GM15510 (cell line): ENCODE data around the gene HNRNPH2.

ENCODE experiments used
- POLR2A ChIP-seq: IDR thresholded peaks from 3 replicates; pipeline ENCODE4 v1.6.1; 2011; ENCODE audit warnings: borderline replicate concordance; ENCODE audit not compliant: insufficient read length; ENCODE audit errors: extremely low read depth

HNRNPH2 gene, protein sequence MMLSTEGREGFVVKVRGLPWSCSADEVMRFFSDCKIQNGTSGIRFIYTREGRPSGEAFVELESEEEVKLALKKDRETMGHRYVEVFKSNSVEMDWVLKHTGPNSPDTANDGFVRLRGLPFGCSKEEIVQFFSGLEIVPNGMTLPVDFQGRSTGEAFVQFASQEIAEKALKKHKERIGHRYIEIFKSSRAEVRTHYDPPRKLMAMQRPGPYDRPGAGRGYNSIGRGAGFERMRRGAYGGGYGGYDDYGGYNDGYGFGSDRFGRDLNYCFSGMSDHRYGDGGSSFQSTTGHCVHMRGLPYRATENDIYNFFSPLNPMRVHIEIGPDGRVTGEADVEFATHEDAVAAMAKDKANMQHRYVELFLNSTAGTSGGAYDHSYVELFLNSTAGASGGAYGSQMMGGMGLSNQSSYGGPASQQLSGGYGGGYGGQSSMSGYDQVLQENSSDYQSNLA

DNA sequence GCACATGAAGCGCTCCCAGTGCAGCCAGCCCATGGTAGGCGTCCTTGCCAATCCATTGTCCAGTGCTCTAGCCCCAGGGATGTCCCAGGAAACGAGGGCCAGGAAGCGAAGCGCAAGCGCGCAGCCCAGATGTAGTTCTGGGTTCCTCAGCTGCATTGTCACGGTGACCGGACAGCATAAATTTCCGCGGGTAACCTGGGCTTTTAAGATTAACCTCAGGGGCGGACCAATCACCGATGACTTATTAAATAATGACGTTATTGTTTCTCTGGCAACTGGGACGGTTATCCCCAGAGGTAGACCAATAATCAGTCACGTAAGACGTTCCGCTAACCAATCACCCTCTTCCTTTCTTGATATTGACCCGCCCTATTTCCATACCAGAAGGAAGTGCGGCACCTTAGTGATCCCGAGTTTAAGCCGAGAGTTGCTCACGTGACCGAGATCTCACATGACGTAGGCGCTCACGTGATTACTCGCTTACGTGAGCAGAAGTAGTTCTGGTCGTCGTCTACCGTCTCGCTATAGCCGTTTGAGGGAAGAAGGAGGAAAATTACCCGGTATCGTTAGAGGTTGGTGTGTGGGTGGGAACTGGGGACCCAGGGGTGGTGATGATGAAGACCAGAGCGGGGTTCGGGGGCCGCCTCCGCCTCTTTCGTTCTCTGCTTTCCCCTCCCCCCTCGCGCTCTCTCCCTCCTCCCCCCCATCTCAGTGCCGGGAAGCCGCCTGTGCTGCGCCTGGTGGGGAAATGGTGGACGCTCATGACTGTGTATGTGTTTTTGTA, at the start of gene HNRNPH2, which contains the start of gene GLA:
Gene HNRNPH2 (plus strand): TSS at position 475 of the 784 bp plus-strand sequence. CDS start 3,767 bp downstream, outside the sequence.
Gene GLA (minus strand): TSS at position 178 of the 784 bp plus-strand sequence. CDS start 22 bp downstream, at position 156.
- peak; percentile 59 for TF ChIP-seq POLR2A

DNA sequence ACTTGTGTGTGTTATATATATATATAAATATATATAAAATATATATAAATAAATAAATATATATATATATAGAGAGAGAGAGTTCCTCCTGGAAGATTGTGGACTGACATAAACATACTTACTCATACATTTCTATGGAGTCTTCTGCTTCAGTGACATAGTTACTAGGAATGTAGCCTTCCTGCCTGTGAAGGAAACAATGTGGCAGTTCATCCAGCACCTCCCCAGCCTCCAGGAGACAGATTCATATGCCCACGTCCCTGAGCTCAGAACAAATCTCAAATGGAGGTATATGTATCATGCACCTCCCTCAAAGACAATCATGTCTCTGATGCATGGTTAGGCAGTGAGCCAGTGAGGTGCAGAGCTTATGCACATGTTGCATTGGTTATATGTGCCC, 48.1 kb upstream of the HNRNPH2 start:
- TF ChIP-seq POLR2A = no peak

DNA sequence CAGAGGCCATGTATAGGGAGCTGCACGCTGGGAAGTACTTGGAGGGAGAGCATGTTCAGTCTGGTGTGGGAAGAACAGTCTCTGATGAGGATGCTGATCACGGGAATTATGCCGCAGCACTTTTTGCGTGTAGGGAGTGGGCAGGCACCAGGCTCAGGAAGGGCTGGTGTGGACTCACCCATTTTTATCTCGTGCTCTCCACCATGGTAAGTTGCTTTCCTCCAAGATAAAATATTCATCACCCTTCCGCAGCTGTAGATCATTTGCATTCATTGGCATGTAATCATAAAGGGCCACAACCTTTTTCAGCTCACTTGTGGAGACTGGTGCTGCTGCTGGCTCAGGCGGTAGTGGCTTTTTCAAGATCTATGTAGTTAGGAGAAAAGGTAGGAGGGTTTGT, 47.6 kb upstream of the HNRNPH2 start:
- TF ChIP-seq POLR2A = no peak

DNA sequence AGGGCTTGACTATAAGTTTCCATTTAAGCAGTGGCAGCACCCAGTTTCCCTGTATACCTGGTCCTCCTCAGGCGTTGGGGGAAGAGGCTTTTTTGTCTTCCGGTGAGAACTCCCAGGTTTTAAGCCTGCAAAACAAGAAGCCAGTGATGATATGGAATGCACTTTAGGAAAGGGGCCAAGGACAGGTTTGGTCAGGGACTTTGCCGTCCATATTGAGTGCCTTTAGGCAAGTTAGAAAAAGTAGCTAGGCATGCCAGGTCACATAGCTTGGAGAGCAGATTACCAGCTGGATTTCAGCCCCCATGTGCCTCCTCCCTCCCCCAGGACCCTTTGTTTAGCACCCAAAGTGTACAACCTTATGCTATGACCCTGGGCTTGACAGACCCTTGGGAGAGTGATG, 45.9 kb upstream of the HNRNPH2 start:
- no peak for TF ChIP-seq POLR2A

DNA sequence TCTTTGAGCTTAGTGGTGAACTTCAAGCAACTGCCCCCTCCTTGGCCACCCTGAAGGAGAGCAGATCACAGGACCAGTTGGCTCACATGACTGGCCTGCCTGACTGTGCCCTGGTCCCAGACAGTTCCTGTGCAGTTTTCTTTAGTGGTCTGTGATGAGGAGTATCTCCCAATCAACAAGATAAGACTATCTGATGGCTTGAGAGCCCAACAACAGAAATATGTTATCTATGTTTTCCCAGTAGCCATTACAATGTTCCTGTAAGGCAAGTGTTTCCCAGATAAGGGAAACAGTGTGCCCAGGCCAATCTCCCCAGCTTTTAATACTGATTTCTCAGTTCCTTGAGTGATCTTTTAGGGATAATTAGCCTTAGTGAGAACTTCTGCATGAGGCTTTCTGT, 45.3 kb upstream of the HNRNPH2 start:
- no peak for TF ChIP-seq POLR2A

DNA sequence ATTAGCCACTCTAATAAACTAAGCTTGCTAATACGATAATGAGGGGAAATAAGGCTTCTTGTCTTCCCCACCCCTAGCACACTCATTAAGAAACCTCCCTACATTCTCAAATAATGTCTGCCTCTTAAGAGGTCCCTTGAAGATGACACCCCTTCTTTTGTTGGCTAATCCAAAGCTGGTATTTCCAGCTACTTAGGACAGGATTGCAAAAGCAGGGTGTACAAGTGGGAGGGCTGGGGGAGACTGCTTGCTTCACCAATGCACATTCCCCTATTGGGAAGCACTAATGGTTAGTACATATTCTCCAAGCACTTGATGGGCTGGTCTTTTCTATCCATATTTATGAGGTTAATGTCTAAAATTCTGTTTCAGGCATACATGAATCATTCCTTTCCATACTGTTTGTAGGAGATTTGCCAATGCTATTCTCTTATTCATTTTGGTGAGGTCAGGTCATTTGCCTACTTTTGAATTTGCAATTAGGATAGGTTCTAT, 42.7 kb upstream of the HNRNPH2 start:
- no peak for TF ChIP-seq POLR2A

DNA sequence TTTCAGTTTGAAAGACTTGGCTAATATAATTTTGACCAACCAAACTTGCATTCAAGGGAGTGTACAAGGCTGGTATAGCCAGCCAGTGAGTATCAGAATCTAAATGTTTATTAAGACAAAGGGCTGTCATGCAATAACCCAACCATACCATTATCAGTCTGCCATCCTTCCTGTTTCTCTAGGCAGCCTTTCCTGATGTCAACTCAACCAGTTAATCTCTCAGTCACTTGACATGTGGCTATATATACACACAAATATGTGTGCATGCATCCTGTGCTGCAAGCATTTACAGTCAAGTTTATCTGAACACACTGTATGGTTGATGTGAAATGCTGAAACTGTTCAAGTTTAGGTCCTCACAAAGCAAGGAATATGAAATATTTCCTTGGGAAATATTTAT, 39.2 kb upstream of the HNRNPH2 start:
- no peak for TF ChIP-seq POLR2A

DNA sequence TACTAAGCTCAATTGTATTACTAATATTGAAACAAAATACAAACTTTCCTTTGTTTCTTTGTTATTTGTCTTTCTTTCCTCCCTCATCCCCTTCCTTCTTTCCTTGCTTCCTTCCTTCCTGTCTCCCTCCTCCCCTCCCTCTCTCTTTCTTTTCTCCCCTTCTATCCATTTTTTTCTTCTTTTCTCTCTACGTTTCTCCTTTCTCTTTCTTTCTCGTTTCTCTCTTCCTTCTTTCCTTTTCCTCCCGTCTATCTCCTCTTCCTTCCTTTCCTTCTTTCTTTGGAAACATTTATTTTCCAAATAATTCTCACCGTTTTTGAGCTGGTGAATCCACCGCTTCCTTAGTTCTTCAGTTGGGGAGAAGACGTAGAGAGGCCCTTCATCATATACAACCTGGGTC, 38.3 kb upstream of the HNRNPH2 start:
- TF ChIP-seq POLR2A = no peak

DNA sequence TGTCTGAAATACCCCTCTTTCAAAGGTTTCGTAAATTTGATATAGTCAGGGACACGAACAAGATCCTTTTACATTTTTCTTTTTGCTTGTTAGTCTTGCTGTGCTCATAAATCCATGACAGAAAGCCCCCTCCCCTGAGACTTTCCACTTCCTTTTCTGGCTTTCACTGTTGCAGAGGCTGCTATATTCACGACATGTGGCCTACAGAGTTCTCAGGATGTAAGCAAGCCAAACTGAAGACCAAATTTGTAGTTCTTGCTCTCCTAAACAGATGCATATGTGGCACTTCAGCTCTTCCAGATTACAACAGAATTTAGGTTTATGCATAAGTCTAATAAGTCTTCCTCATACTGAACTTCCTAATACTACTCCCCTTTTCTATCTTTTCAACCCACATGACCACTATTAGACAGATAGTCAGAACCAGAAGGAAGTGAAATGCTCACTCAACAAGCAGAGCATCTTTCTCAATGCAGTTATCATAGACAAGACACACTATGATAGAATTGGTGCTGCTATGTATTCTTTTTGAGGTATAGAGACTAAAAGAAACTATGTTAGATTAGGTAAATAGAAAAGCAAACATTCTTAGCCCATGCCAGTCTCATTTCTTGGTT, 37.0 kb upstream of the HNRNPH2 start:
- no peak for TF ChIP-seq POLR2A

DNA sequence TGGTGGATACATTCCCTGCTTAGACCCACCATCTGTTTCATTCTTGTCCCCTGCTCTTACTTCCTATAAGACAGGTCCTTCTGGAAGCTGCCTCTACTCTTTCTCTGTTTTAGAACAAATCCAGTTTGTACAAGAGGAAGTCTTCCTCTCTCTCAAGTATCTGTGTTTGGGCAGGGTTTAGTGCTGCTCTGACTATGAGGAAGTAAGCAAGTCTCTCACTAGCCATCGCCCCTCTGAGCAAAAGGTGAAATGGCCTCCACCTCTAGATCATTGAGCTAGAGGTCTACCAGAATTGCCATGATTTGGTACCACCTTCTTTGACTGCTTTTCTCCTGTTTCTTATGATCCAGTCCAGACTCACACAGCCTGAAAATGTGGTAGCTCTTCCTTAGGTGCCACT, 30.5 kb upstream of the HNRNPH2 start:
- TF ChIP-seq POLR2A = no peak

DNA sequence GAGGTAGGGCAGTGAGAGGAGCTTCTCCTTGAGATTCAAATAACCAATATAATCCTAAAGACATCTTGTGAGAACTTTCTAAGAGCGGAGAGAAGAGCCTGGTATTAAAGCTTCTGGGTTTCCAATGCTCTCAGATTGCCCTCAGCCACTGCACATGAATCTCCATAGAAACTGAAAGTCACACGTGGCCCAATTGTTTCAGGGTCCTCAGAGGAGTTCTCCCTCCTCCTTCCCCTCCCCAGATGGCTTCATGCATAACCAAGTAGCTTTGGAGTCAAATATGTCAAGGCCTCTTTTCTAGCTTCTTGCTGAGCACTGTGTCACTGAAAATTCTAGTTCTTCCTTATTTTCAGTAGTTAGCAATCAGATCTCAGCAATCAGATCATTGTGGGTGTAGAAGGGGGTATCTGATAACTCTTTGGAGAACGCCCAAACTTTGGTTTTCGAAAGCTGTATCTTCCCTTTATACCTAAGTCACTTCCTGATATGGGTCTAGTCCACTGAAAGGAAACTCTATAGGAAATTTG, 24.3 kb upstream of the HNRNPH2 start:
- TF ChIP-seq POLR2A = no peak

DNA sequence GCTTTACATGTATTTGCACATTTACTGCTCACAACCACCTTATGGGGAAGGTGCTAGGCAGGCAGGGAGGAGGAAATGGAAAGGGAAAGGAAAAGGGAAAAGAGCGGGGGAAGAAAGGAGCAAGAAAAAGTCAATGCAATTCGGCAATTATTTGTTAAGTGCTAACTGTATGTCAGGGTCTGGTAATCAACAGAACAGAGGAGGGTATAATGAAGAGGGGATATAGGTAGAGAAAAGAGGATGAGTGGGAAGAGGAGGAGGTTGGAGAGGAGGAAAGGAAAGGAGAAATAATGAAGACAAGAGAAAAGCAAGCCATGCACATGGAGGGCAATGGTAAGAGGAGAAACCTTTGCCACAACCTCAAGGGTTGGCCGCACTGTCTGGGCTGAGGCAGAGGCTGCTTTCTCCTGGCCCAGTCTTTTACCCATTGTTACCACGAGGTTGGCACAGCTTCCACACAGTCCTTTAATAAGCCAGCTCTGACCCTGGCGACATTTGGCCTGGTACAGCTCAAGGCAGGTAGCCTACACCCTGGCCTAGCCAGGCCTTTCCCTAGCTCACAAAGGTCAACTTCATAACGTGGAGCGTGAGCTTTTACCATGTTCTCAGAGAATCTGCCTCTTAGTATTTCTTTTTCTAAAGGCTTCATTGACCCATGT, 22.9 kb upstream of the HNRNPH2 start:
- TF ChIP-seq POLR2A = no peak

DNA sequence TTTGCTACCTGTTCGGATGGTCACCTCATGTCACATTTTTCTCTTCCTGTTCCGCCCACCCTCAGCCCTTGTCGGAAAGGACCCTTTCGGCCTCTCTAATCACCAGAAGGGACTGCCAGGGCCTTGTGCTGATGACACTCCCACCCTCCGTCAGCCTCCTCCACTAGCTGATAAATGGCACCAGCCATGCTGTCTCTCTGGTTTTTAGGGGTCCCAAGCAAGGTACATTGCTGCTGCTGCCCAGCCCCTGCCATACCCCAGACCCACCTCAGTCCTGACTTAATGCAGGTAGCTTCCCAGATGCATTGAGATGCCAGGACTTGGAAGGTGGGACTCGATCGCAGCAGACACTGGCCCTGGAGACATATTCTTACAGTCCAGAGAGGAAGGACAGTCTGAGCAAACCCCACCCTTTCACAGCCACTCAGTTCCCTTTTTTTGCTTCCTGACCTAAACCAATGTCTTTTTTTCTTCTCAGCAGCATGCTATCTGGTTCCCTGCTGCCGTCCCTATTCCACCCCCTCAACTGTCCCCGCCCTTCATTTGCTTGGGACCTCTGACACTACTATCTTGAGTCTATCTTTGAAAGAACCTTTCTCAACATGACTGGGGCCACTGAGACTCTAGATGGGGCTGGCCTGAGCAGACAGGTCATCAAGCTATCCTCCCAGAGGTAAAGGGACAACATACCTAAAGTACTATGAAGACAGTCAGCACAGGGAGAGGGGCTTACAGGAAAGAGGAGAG, 22.1 kb upstream of the HNRNPH2 start, which contains the start of gene BTK:
Gene BTK (minus strand): TSS at position 397 of the 747 bp plus-strand sequence. CDS start 10,907 bp downstream, outside the sequence.
- TF ChIP-seq POLR2A = peak; percentile 52

DNA sequence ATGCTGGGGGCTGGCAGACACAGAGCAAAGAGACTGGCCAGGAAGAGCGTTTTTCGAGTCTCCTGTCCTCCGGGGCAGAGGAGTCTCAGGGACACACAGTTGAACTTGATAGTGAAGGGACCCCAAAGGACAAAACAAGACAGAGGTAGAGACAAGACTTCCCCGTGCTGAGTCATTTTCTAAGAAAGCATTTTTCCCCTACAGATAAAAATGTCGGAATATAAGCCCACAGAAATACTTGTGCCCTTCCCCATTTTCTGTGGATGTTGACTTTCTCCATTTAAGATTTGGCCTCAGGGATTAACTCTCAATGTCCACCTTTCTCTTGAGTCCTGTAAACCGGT, 21.5 kb upstream of the HNRNPH2 start:
- no peak for TF ChIP-seq POLR2A

DNA sequence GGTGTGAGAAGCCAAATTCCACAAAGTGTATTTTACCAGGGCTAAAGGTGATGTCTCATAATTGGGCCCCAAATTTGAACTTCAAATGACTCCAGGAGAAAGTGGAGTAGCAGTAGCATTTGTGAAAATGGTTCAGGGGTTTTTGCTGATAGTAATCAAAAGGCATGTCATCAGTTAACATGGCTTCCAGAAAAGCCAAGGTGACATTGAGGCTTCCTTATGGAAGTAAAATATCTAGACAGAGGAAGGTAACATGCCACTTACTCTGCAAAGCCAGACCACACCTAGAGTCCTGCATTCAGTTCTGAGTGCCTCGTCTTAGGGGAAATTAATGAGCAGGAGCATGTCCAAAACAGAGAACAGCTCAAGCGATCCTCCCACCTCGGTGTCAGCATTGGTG, 19.4 kb upstream of the HNRNPH2 start:
- no peak for TF ChIP-seq POLR2A
